Hepatocyte (in vitro differentiated cells): ENCODE results near the gene NANS.
"Not testable (repeated sequence)": the region's sequence is repeated elsewhere in the genome, so short reads cannot be mapped to it uniquely, and the experiment has no call there.

ENCODE experiments used
- EZH2 ChIP-seq: fragments of 200-600 bp; sonication (generic); IDR thresholded peaks from 2 replicates; pipeline ENCODE4 v1.6.1; 2016; ENCODE audit warnings: antibody characterized with exemption, mild to moderate bottlenecking, borderline replicate concordance
- EZH2phosphoT487 ChIP-seq: fragments of 200-600 bp; sonication (generic); IDR thresholded peaks from one replicate; pipeline ENCODE4 v1.6.1; 2018; ENCODE audit warnings: antibody characterized with exemption, mild to moderate bottlenecking, low read depth, moderate library complexity; ENCODE audit not compliant: unreplicated experiment, severe bottlenecking
- TF ChIP-seq, protein P1 (sequence below): fragments of 200-600 bp; sonication (generic); IDR thresholded peaks from 2 replicates; pipeline ENCODE4 v1.5.1; 2016; ENCODE audit warnings: antibody characterized with exemption, mild to moderate bottlenecking; ENCODE audit not compliant: poor library complexity

DNA sequence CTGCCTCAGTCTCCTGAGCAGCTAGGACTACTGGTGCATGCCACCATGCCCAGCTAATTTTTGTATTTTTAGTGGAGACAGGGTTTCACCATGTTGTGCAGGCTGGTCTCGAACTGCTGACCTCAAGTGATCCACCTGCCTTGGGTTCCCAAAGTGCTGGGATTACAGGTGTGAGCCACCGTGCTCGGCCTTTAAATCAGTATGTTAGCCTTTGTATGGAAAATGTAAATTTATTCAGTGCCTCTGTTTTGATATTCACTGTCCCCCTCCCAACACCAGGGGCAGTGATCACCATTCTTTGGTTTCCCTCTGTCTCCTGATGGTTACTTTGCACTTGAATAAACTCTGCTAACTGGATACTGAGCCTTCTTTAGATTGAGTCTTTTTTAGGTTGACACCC, 34.1 kb downstream of the NANS start:
- not testable (repeated sequence) for TF ChIP-seq EZH2, EZH2phosphoT487
- TF ChIP-seq, protein P1, sequence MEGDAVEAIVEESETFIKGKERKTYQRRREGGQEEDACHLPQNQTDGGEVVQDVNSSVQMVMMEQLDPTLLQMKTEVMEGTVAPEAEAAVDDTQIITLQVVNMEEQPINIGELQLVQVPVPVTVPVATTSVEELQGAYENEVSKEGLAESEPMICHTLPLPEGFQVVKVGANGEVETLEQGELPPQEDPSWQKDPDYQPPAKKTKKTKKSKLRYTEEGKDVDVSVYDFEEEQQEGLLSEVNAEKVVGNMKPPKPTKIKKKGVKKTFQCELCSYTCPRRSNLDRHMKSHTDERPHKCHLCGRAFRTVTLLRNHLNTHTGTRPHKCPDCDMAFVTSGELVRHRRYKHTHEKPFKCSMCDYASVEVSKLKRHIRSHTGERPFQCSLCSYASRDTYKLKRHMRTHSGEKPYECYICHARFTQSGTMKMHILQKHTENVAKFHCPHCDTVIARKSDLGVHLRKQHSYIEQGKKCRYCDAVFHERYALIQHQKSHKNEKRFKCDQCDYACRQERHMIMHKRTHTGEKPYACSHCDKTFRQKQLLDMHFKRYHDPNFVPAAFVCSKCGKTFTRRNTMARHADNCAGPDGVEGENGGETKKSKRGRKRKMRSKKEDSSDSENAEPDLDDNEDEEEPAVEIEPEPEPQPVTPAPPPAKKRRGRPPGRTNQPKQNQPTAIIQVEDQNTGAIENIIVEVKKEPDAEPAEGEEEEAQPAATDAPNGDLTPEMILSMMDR, result not testable (repeated sequence)
